ENCODE data around the gene SLC2A5.

The SLC2A5 gene

GRCh38 chr1:9008236-9008635 lies 61.2 kb downstream of the SLC2A5 start:
- H3K4me3 ChIP-seq (ENCODE audit: low read length) = peak overlapping the region; percentile 69

DNA sequence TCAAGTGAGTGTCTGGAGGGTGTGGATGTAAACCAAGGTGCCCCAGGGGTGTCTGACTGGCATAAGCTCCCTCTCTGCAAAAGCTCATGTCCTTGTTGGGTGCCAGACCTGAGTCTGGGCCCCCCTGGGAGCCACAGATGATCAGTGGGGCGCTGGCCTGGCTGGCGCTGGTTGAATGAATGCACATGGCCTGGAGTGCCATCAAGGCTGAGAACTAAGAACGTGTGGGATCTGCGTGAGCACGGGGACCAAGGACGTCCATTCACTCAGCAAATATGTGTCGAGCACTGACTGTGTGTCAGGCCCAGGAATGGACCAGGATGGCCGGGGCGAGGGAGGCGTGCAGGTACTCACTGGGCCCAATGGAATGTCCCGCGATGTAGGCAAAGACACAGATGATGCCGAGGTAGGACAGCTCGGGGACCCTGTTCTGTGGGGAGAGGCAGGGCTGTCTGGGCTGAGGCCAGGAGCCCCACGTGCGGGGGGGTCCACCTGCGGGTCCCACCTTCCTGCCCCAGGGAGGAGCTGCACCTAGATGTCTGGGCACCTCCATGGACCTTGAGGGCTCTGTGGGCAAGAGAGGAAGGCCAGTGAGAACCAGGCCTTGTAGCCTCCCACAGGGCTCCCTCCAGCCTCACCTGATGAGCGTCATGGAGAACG lies 62.3 kb downstream of the SLC2A5 start:
- H3K27me3 ChIP-seq (ENCODE audit: control insufficient read depth, low read length) = no peaks in the 10 kb centered on the region
- TF ChIP-seq CTCF (IDR thresholded peaks at IDR 0.05; ENCODE audit: low read depth, low read length, poor library complexity, severe bottlenecking) (no peak), EZH2phosphoT487 (IDR thresholded peaks at IDR 0.05; ENCODE audit: borderline replicate concordance, low read length) (no peak)
- peaks cover 73% of the 10 kb centered on the region for H3K4me1 ChIP-seq (ENCODE audit: control insufficient read depth, low read length)
- peak overlapping the region; percentile 97 for H3K27ac ChIP-seq (ENCODE audit: low read depth, low read length)
- H3K4me3 ChIP-seq (ENCODE audit: low read length) = peak overlapping the region; percentile 69
- no peaks in the 10 kb centered on the region for H3K36me3 ChIP-seq (ENCODE audit: control insufficient read depth, low read length)
- H3K9me3 ChIP-seq (ENCODE audit: control insufficient read depth, insufficient read depth, low read length) = no peaks in the 10 kb centered on the region
- no peaks in the 10 kb centered on the region for H4K20me1 ChIP-seq (ENCODE audit: control insufficient read depth, insufficient read depth, low read depth, low read length)
- no peaks in the 10 kb centered on the region for H3K79me2 ChIP-seq (ENCODE audit: control insufficient read depth, low read length)
- peaks cover 26% of the 10 kb centered on the region for H3F3A ChIP-seq (ENCODE audit: control insufficient read depth, insufficient read depth)
- no peaks in the 10 kb centered on the region for H3K9me2 ChIP-seq (replicated peaks; ENCODE audit: control insufficient read depth, low read length)
- H3K4me2 ChIP-seq (ENCODE audit: low read length) = peak overlapping the region; percentile 92

More at GRCh38 chr1:9008236-9008635, 61.2 kb downstream of the SLC2A5 start:
- peaks cover 32% of the 10 kb centered on the region for H3F3A ChIP-seq (ENCODE audit: control insufficient read depth, insufficient read depth)
- no peak for TF ChIP-seq EZH2phosphoT487 (IDR thresholded peaks at IDR 0.05; ENCODE audit: borderline replicate concordance, low read length)
- TF ChIP-seq CTCF (IDR thresholded peaks at IDR 0.05; ENCODE audit: low read depth, low read length, poor library complexity, severe bottlenecking) = peak; percentile 34
- peak overlapping the region; percentile 92 for H3K4me2 ChIP-seq (ENCODE audit: low read length)
- H4K20me1 ChIP-seq (ENCODE audit: control insufficient read depth, insufficient read depth, low read depth, low read length) = no peaks in the 10 kb centered on the region
- H3K27ac ChIP-seq (ENCODE audit: low read depth, low read length) = peak overlapping the region; percentile 97
- H3K27me3 ChIP-seq (ENCODE audit: control insufficient read depth, low read length) = no peaks in the 10 kb centered on the region
- no peaks in the 10 kb centered on the region for H3K9me3 ChIP-seq (ENCODE audit: control insufficient read depth, insufficient read depth, low read length)
- peaks cover 81% of the 10 kb centered on the region for H3K4me1 ChIP-seq (ENCODE audit: control insufficient read depth, low read length)
- no peaks in the 10 kb centered on the region for H3K9me2 ChIP-seq (replicated peaks; ENCODE audit: control insufficient read depth, low read length)
- H3K79me2 ChIP-seq (ENCODE audit: control insufficient read depth, low read length) = no peaks in the 10 kb centered on the region
- no peaks in the 10 kb centered on the region for H3K36me3 ChIP-seq (ENCODE audit: control insufficient read depth, low read length)

GRCh38 chr1:9005395-9005708 lies 64.1 kb downstream of the SLC2A5 start:
- H4K20me1 ChIP-seq (ENCODE audit: control insufficient read depth, insufficient read depth, low read depth, low read length) = no peaks in the 10 kb centered on the region
- no peaks in the 10 kb centered on the region for H3K36me3 ChIP-seq (ENCODE audit: control insufficient read depth, low read length)
- no peak overlapping the region for H3K4me3 ChIP-seq (ENCODE audit: low read length)
- H3K79me2 ChIP-seq (ENCODE audit: control insufficient read depth, low read length) = no peaks in the 10 kb centered on the region
- no peaks in the 10 kb centered on the region for H3K9me2 ChIP-seq (replicated peaks; ENCODE audit: control insufficient read depth, low read length)
- H3K4me1 ChIP-seq (ENCODE audit: control insufficient read depth, low read length) = peaks cover 57% of the 10 kb centered on the region
- H3F3A ChIP-seq (ENCODE audit: control insufficient read depth, insufficient read depth) = peaks cover 19% of the 10 kb centered on the region
- peak; percentile 27 for TF ChIP-seq CTCF (IDR thresholded peaks at IDR 0.05; ENCODE audit: low read depth, low read length, poor library complexity, severe bottlenecking)
- no peak for TF ChIP-seq EZH2phosphoT487 (IDR thresholded peaks at IDR 0.05; ENCODE audit: borderline replicate concordance, low read length)
- no peaks in the 10 kb centered on the region for H3K9me3 ChIP-seq (ENCODE audit: control insufficient read depth, insufficient read depth, low read length)
- H3K27me3 ChIP-seq (ENCODE audit: control insufficient read depth, low read length) = no peaks in the 10 kb centered on the region
- no peak overlapping the region for H3K4me2 ChIP-seq (ENCODE audit: low read length)
- no peak overlapping the region for H3K27ac ChIP-seq (ENCODE audit: low read depth, low read length)

All from DOHH2 (cell line).